Measurements from ENCODE around the gene BUB3. TPM values are rescaled to one million over a fixed set of nuclear protein-coding genes. Genes with fewer than 3 reads are reported as not detected.

BUB3 gene
- 77.4 and 81.2 TPM in 2 replicates for total RNA-seq

DNA sequence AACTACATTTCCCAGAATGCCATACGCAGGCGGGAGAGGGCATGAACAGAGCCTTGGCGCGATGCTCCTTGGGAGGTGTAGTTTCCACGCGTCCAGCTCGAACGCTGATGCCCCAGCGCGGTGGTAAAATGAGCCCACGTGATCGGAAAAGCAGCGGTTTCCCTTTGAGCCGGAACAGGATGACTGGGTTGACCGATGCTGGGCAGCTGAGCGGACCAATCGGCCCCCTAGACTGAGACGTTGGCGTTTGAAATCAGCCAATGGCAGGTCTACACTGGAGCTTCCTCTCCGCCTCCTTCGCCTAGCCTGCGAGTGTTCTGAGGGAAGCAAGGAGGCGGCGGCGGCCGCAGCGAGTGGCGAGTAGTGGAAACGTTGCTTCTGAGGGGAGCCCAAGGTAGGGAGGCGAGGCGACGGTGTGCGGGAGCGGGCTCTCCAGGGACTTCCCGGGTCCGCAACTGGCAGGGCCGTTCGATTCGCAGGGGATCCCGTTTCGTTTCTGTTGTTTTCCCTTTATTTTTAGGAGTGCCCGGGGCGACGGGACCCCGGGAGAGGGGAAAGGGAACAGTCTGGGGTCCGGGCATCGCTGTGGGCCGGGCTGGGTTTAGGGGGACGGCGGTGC is at the start of gene BUB3:
Gene BUB3 (plus strand): TSS at position 311 of the 619 bp plus-strand sequence. CDS start 516 bp downstream, outside the sequence.

GRCh38 chr10:123135415-123136141 is 18.6 kb upstream of the BUB3 start, which contains the start of gene HMX3:
Gene HMX3, plus strand, starts transcription at chr10:123135970. Its CDS starts 81 bp downstream, at chr10:123136051.

GRCh38 chr10:123147635-123148413 is 6.4 kb upstream of the BUB3 start, which contains the start of gene HMX2:
Gene HMX2, plus strand, starts transcription at chr10:123148136. Its CDS starts 243 bp downstream, at chr10:123148379.

Other genes with a start within 250 kb of the BUB3 start
- not detected in 2 replicates for gene FAM24A, start 243.8 kb upstream of the BUB3 start, total RNA-seq
- 5.4 and 5.9 TPM in 2 replicates for gene C10orf88, start 200.2 kb upstream of the BUB3 start, total RNA-seq
- 3.6 and 4.9 TPM in 2 replicates for gene PSTK, start 174.0 kb upstream of the BUB3 start, total RNA-seq
- 4.4 and 4.9 TPM in 2 replicates for gene IKZF5, start 145.6 kb upstream of the BUB3 start, total RNA-seq
- gene ACADSB, start 145.4 kb upstream of the BUB3 start, total RNA-seq = 5.5 and 6.9 TPM in 2 replicates
- gene HMX3, start 18.4 kb upstream of the BUB3 start, total RNA-seq = not detected in 2 replicates
- not detected in 2 replicates for gene HMX2, start 6.3 kb upstream of the BUB3 start, total RNA-seq